ENCODE results near the gene METAP1D.

The METAP1D gene

GRCh38 chr2:172046866-172047565 lies 47.3 kb downstream of the METAP1D start:
- H3K4me3 ChIP-seq (ENCODE audit: low read depth, low read length) = no peak overlapping the region
- no peak for TF ChIP-seq CTCF (IDR thresholded peaks at IDR 0.05; ENCODE audit: low read depth, low read length, missing control alignments)
- no peak for DNase-seq (ENCODE audit: low read depth)

DNA sequence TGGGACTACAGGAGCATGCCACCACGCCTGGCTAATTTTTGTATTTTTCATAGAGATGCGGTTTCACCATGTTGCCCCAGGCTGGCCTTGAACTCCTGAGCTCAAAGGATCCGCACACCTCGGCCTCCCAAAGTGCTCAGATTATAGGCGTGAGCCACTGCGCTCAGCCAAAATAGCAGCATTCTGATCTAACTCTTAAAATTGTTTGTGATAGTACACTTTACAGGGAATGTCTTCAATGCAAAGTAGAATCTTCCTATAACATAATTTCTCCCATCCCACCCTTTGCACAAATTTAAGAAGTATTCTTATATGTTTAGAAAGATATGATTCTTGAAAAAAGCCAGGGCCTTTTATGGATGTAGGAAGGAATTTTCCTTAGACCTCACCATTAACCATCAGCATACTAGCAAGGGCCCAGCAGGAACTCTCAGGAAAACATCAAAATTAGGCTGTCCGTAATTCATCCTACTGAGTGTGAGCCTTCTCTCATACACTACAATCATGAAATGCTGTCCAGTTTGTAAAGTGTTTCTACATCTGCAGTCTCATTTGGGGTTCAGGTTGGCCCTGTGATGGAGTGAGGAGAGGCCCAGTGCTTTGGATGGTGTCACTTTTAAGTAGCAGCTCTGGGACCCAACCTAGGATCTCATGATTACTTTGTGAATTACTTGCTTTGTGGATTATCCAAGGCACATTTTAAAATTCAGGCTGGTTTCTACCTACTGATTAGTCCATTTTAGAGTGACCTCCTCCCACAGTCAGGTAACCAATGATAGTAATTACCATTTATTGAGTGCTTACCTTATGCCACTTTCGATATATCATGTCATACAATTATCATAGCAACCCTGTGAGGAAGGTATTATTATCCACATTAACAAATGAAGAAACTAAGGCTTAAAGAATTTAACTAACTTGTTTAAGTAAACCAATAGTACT lies 48.1 kb downstream of the METAP1D start:
- DNase-seq (ENCODE audit: low read depth) = no peak
- no peak overlapping the region for H3K4me3 ChIP-seq (ENCODE audit: low read depth, low read length)
- TF ChIP-seq CTCF (IDR thresholded peaks at IDR 0.05; ENCODE audit: low read depth, low read length, missing control alignments) = no peak

GRCh38 chr2:172048508-172049503 lies 49.1 kb downstream of the METAP1D start:
- DNase-seq (ENCODE audit: low read depth) = no peak
- H3K4me3 ChIP-seq (ENCODE audit: low read depth, low read length) = no peak overlapping the region
- TF ChIP-seq CTCF (IDR thresholded peaks at IDR 0.05; ENCODE audit: low read depth, low read length, missing control alignments) = no peak

GRCh38 chr2:172049567-172050120 lies 49.9 kb downstream of the METAP1D start:
- no peak for TF ChIP-seq CTCF (IDR thresholded peaks at IDR 0.05; ENCODE audit: low read depth, low read length, missing control alignments)
- no peak for DNase-seq (ENCODE audit: low read depth)
- H3K4me3 ChIP-seq (ENCODE audit: low read depth, low read length) = no peak overlapping the region

- DNase-seq (ENCODE audit: low read depth) = no peak
- no peak overlapping the region for H3K4me3 ChIP-seq (ENCODE audit: low read depth, low read length)
- TF ChIP-seq CTCF (IDR thresholded peaks at IDR 0.05; ENCODE audit: low read depth, low read length, missing control alignments) = no peak
These were observed 50.8 kb downstream of the METAP1D start for GRCh38 chr2:172050479-172051125.

All from GM12864 (cell line).